Panc1 (cell line): Measurements from ENCODE around the gene IPMK. TPM values are rescaled to one million over a fixed set of nuclear protein-coding genes. Genes with fewer than 3 reads are reported as not detected.

Source experiments
- ATAC-seq: fragments of 200-7000 bp; cut with Tn5 transposase; 2 replicates; pipeline ENCODE4 v1.9.1; 2020; ENCODE audit warnings: mild to moderate bottlenecking, moderate library complexity
- BruUV-seq: library from RNA; stranded (reverse); fragments of 400-500 nt; replicated peaks from 2 replicates; lab custom pipeline; 2021; lab: Mats Ljungman, UMichigan
- CTCF ChIA-PET: fragments of 300-600 bp; sonication (Branson Sonifier 250); formaldehyde crosslinking; loops from one replicate; lab custom pipeline; 2022; ENCODE audit warnings: antibody characterized with exemption; lab: Charles Lee
- POLR2A ChIA-PET: fragments of 300-600 bp; sonication (Branson Sonifier 250); formaldehyde crosslinking; loops from one replicate; lab custom pipeline; 2022; ENCODE audit warnings: antibody characterized with exemption; lab: Charles Lee
- DNase-seq: peaks from one replicate; pipeline ENCODE4 v3.0.0-alpha.2; 2010; ENCODE audit warnings: low read depth, low spot score
- H3K27ac ChIP-seq: 2 replicates; pipeline ENCODE4 v1.5.1; 2011; ENCODE audit warnings: mild to moderate bottlenecking, low read length, inconsistent platforms
- H3K27me3 ChIP-seq: fragments of 200-500 bp; sonication (Bioruptor generic); 2 replicates; pipeline ENCODE4 v1.6.0; 2014; ENCODE audit warnings: low read length, inconsistent platforms; ENCODE audit not compliant: control insufficient read depth, insufficient read depth
- H3K36me3 ChIP-seq: fragments of 200-500 bp; sonication (Bioruptor generic); 2 replicates; pipeline ENCODE4 v1.5.1; 2014; ENCODE audit warnings: inconsistent platforms, mild to moderate bottlenecking, low read length, moderate library complexity; ENCODE audit not compliant: control insufficient read depth, insufficient read depth
- H3K4me1 ChIP-seq: 2 replicates; pipeline ENCODE4 v1.5.1; 2011; ENCODE audit warnings: inconsistent platforms, mild to moderate bottlenecking, low read length, moderate library complexity; ENCODE audit not compliant: control insufficient read depth, insufficient read depth
- H3K4me3 ChIP-seq, 2 experiments: 2 replicates each; pipeline ENCODE4 v1.5.1; 2011 to 2012; ENCODE audit warnings: low read depth in 2 of 2, low read length in 2 of 2, mild to moderate bottlenecking in 2 of 2, inconsistent platforms in 1 of 2, moderate library complexity in 1 of 2
- H3K9me3 ChIP-seq: fragments of 200-500 bp; sonication (Bioruptor generic); 2 replicates; pipeline ENCODE4 v1.5.1; 2014; ENCODE audit warnings: low read depth, mild to moderate bottlenecking, inconsistent platforms, low read length, moderate library complexity; ENCODE audit not compliant: control insufficient read depth, insufficient read depth
- CTCF ChIP-seq: fragments of 450-650 bp; IDR thresholded peaks from 2 replicates; pipeline ENCODE4 v1.5.1; 2017; ENCODE audit warnings: mild to moderate bottlenecking
- POLR2AphosphoS5 ChIP-seq: IDR thresholded peaks from 2 replicates; pipeline ENCODE4 v1.6.1; 2012; ENCODE audit warnings: mild to moderate bottlenecking, low read depth, low read length, moderate library complexity
- SIN3A ChIP-seq: IDR thresholded peaks from 2 replicates; pipeline ENCODE4 v1.6.1; 2012; ENCODE audit warnings: low read depth, mild to moderate bottlenecking, low read length, moderate library complexity, borderline replicate concordance; ENCODE audit not compliant: insufficient read depth
- TCF7L2 ChIP-seq: IDR thresholded peaks from 2 replicates; pipeline ENCODE4 v1.6.1; 2011; ENCODE audit warnings: mild to moderate bottlenecking, low read depth, low read length, inconsistent platforms
- in situ Hi-C: cut with HindIII; loops from 2 replicates; pipeline ENCODE4 v1.10.0; 2016; ENCODE audit warnings: low sequenced_read_pairs, low pct_unique_long_range_greater_than_20kb
- intact Hi-C: fragments of 100-400 bp; cut with micrococcal nuclease; formaldehyde crosslinking; loops from one replicate; pipeline ENCODE4 v1.10.0; 2022; ENCODE audit not compliant: unreplicated experiment
- total RNA-seq: library from RNA; stranded (reverse); gene quantifications from one replicate; pipeline ENCODE4 v1.2.1, GENCODE V29; 2021; ENCODE audit not compliant: unreplicated experiment
- TF ChIP-seq, protein P1 (sequence below), 2 experiments: IDR thresholded peaks; 2 replicates each; pipeline ENCODE4 v1.6.1; 2011 to 2012; ENCODE audit warnings: low read depth in 2 of 2, control low read depth in 1 of 2, low read length in 1 of 2, mild to moderate bottlenecking in 1 of 2, moderate library complexity in 1 of 2; ENCODE audit not compliant: insufficient read depth in 1 of 2

The IPMK gene
- total RNA-seq, 1 experiment from 2014 or later, result 9.3 TPM

DNA sequence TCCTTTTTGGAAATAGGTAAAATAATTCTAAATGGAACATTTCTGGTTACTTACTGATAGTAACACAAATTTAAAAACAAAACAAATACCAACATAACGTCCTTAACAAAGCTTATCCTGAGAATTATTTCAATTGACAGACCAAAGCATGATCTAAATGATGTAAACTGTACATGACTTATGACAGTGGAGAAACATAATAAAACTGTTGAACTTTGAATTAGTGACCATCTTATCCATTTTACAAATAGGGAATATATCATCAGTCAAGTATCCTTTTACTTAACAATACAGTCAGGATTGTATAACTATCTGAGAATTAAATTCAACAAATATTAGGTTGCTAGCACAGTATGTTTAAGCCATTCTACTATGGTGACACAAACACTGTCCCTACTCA lies 2.4 kb downstream of the IPMK start:
- TF ChIP-seq, protein P1, sequence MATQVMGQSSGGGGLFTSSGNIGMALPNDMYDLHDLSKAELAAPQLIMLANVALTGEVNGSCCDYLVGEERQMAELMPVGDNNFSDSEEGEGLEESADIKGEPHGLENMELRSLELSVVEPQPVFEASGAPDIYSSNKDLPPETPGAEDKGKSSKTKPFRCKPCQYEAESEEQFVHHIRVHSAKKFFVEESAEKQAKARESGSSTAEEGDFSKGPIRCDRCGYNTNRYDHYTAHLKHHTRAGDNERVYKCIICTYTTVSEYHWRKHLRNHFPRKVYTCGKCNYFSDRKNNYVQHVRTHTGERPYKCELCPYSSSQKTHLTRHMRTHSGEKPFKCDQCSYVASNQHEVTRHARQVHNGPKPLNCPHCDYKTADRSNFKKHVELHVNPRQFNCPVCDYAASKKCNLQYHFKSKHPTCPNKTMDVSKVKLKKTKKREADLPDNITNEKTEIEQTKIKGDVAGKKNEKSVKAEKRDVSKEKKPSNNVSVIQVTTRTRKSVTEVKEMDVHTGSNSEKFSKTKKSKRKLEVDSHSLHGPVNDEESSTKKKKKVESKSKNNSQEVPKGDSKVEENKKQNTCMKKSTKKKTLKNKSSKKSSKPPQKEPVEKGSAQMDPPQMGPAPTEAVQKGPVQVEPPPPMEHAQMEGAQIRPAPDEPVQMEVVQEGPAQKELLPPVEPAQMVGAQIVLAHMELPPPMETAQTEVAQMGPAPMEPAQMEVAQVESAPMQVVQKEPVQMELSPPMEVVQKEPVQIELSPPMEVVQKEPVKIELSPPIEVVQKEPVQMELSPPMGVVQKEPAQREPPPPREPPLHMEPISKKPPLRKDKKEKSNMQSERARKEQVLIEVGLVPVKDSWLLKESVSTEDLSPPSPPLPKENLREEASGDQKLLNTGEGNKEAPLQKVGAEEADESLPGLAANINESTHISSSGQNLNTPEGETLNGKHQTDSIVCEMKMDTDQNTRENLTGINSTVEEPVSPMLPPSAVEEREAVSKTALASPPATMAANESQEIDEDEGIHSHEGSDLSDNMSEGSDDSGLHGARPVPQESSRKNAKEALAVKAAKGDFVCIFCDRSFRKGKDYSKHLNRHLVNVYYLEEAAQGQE (IDR thresholded peaks at IDR 0.05; ENCODE audit: insufficient read depth in 1 of 2, low read depth in 2 of 2, low read length in 1 of 2), result no peak
- TF ChIP-seq SIN3A (no peak), CTCF (no peak), TCF7L2 (no peak), POLR2AphosphoS5 (no peak)
- H3K9me3 ChIP-seq, result no peaks in the 10 kb centered on the region
- peak overlapping the region; percentile 92 to 97; a peak in 3 of 4 replicates for H3K4me3 ChIP-seq
- no peak for DNase-seq
- H3K4me1 ChIP-seq, result peaks cover 24% of the 10 kb centered on the region; the same call in 1 of the 2 replicates
- ChIA-PET CTCF (no interaction called here), POLR2A (no interaction called here)
- in situ Hi-C loops (no loop called here), intact Hi-C loops (no loop called here)
- no TSS peak for BruUV-seq
- ATAC-seq, result no peak
- no peaks in the 10 kb centered on the region for H3K36me3 ChIP-seq
- peak overlapping the region; percentile 88; the same call in 1 of the 2 replicates for H3K27ac ChIP-seq
- H3K27me3 ChIP-seq, result no peaks in the 10 kb centered on the region

DNA sequence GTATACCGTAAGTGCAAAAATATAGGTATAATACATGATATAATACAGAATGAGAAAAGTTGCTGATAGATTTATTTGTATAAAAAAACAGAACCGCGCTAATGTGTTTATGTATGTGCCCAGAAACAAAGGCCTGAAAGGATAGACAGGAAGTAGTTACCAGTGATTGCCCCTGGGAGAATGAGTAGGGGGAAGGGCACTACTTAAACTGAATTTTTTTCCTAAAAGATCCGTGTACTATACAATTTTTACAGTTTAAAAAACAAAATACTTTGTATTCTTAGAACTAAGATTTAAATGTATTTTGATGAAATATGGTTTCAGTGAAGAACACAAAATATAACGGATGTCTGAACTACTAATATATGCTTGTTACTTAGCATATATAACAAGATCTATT lies 2.9 kb downstream of the IPMK start:
- DNase-seq (no peak), ATAC-seq (no peak)
- peak overlapping the region; percentile 88; the same call in 1 of the 2 replicates for H3K27ac ChIP-seq
- no peaks in the 10 kb centered on the region for H3K36me3 ChIP-seq
- no peaks in the 10 kb centered on the region for H3K27me3 ChIP-seq
- BruUV-seq, result no TSS peak
- H3K4me1 ChIP-seq, result peaks cover 22% of the 10 kb centered on the region; the same call in 1 of the 2 replicates
- peak overlapping the region in 1 of 2 experiments; percentile 97; a peak in 3 of 4 replicates for H3K4me3 ChIP-seq
- no peak for TF ChIP-seq TCF7L2
- CTCF ChIA-PET, result no interaction called here
- POLR2A ChIA-PET, result no interaction called here
- no peaks in the 10 kb centered on the region for H3K9me3 ChIP-seq
- intact Hi-C loops (no loop called here), in situ Hi-C loops (no loop called here)

DNA sequence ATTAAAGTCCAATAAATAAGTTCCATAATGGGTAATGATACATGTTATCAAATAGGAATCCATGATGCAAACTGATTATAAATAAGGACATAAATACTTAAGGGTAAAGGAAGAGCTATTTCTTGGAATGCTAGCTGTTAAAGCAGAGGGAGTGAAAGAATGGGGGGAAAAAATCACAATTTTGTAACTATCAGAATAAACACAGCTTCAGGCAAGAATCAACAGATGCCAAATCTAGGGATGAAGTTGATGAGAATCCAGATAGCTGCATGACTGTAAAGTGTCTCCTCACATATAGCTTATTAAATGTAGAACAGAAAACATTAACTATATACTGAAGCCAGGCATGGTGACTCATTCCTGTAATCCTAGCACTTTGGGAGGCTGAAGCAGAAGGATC lies 4.9 kb downstream of the IPMK start:
- H3K4me1 ChIP-seq, result peaks cover 22% of the 10 kb centered on the region; the same call in 1 of the 2 replicates
- no peak for DNase-seq
- H3K9me3 ChIP-seq, result no peaks in the 10 kb centered on the region
- H3K36me3 ChIP-seq, result no peaks in the 10 kb centered on the region
- H3K4me3 ChIP-seq, result no peak overlapping the region
- H3K27me3 ChIP-seq, result no peaks in the 10 kb centered on the region
- TF ChIP-seq TCF7L2 (no peak), SIN3A (no peak), POLR2AphosphoS5 (no peak), CTCF (no peak)
- TF ChIP-seq, protein P1 (IDR thresholded peaks at IDR 0.05; ENCODE audit: insufficient read depth in 1 of 2, low read depth in 2 of 2, low read length in 1 of 2), result no peak
- POLR2A ChIA-PET, result no interaction called here
- no peak for ATAC-seq
- no TSS peak for BruUV-seq
- intact Hi-C loops, result no loop called here
- CTCF ChIA-PET, result no interaction called here
- H3K27ac ChIP-seq, result no peak overlapping the region
- in situ Hi-C loops, result no loop called here
